ENCODE data around the gene CBX8. TPM values are rescaled to one million over a fixed set of nuclear protein-coding genes. Genes with fewer than 3 reads are reported as not detected.

The CBX8 gene
- total and polyA plus RNA-seq, 2 of the 13 experiments (the other 11 are each of a cell fraction or from before 2014, with no cell fraction given): 0.34 to 12.6 TPM

DNA sequence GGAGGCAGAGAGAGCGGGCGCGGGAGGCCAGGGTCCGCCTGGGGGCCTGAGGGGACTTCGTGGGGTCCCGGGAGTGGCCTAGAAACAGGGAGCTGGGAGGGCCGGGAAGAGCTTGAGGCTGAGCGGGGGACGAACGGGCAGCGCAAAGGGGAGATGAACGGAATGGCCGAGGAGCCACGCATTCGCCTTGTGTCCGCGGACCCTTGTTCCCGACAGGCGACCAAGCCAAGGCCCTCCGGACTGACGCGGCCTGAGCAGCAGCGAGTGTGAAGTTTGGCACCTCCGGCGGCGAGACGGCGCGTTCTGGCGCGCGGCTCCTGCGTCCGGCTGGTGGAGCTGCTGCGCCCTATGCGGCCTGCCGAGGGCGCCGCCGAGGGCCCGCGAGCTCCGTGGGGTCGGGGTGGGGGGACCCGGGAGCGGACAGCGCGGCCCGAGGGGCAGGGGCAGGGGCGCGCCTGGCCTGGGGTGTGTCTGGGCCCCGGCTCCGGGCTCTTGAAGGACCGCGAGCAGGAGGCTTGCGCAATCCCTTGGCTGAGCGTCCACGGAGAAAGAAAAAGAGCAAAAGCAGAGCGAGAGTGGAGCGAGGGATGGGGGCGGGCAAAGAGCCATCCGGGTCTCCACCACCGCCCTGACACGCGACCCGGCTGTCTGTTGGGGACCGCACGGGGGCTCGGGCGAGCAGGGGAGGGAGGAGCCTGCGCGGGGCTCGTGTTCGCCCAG, 43.6 kb upstream of the CBX8 start (continued):
- TF ChIP-seq ZNF674 (CRISPR knock-in tag; IDR thresholded peaks at IDR 0.05; ENCODE audit: low read depth) (no peak), SALL1 (CRISPR knock-in tag; IDR thresholded peaks at IDR 0.05) (0 out of 2 replicates have a peak, but pooled peaks have one; percentile 21), RFX1 (IDR thresholded peaks at IDR 0.05) (no peak), NCOR1 (IDR thresholded peaks at IDR 0.05; ENCODE audit: borderline replicate concordance, low read length) (no peak), NFKB2 (CRISPR knock-in tag; IDR thresholded peaks at IDR 0.05; ENCODE audit: borderline replicate concordance) (no peak), ZNF251 (CRISPR knock-in tag; IDR thresholded peaks at IDR 0.05) (no peak), REL (CRISPR knock-in tag; conservative IDR thresholded peaks at IDR 0.05) (no peak), ZNF614 (CRISPR knock-in tag; IDR thresholded peaks at IDR 0.05; ENCODE audit: borderline replicate concordance) (no peak), SNRNP70 (IDR thresholded peaks at IDR 0.05; ENCODE audit: low read depth, low read length) (no peak), SP2 (CRISPR knock-in tag; IDR thresholded peaks at IDR 0.05) (peak; percentile 38; the same call in 1 of the 2 replicates), ZNF629 (CRISPR knock-in tag; conservative IDR thresholded peaks at IDR 0.05) (no peak), SMAD3 (CRISPR knock-in tag; IDR thresholded peaks at IDR 0.05) (no peak), ZSCAN29 (CRISPR knock-in tag; conservative IDR thresholded peaks at IDR 0.05) (no peak), GPN1 (CRISPR knock-in tag; IDR thresholded peaks at IDR 0.05; ENCODE audit: borderline replicate concordance) (0 out of 2 replicates have a peak, but pooled peaks have one; percentile 17), GATA4 (IDR thresholded peaks at IDR 0.05; ENCODE audit: borderline replicate concordance, low read depth) (no peak), EEA1 (CRISPR knock-in tag; IDR thresholded peaks at IDR 0.05; ENCODE audit: borderline replicate concordance) (no peak), ZNF460 (CRISPR knock-in tag; IDR thresholded peaks at IDR 0.05; ENCODE audit: borderline replicate concordance) (no peak), ZSCAN12 (CRISPR knock-in tag; IDR thresholded peaks at IDR 0.05) (no peak), ZNF547 (CRISPR knock-in tag; IDR thresholded peaks at IDR 0.05) (0 out of 2 replicates have a peak, but pooled peaks have one; percentile 8), ZNF274 (CRISPR knock-in tag; IDR thresholded peaks at IDR 0.05) (no peak; the same call in 1 of the 2 replicates), ZNF501 (CRISPR knock-in tag; IDR thresholded peaks at IDR 0.05) (peak; percentile 58; the same call in 1 of the 2 replicates), EP300 (IDR thresholded peaks at IDR 0.05; ENCODE audit: low read depth in 2 of 2, low read length in 2 of 2) (no peak), EP300 (CRISPR knock-in tag; IDR thresholded peaks at IDR 0.05; ENCODE audit: borderline replicate concordance) (no peak), RBFOX2 (IDR thresholded peaks at IDR 0.05; ENCODE audit: low read depth, low read length) (no peak), ZNF564 (CRISPR knock-in tag; IDR thresholded peaks at IDR 0.05) (no peak)
- TF ChIP-seq, protein P1, sequence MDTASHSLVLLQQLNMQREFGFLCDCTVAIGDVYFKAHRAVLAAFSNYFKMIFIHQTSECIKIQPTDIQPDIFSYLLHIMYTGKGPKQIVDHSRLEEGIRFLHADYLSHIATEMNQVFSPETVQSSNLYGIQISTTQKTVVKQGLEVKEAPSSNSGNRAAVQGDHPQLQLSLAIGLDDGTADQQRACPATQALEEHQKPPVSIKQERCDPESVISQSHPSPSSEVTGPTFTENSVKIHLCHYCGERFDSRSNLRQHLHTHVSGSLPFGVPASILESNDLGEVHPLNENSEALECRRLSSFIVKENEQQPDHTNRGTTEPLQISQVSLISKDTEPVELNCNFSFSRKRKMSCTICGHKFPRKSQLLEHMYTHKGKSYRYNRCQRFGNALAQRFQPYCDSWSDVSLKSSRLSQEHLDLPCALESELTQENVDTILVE (CRISPR knock-in tag; IDR thresholded peaks at IDR 0.05): no peak
- TF ChIP-seq, protein P2, sequence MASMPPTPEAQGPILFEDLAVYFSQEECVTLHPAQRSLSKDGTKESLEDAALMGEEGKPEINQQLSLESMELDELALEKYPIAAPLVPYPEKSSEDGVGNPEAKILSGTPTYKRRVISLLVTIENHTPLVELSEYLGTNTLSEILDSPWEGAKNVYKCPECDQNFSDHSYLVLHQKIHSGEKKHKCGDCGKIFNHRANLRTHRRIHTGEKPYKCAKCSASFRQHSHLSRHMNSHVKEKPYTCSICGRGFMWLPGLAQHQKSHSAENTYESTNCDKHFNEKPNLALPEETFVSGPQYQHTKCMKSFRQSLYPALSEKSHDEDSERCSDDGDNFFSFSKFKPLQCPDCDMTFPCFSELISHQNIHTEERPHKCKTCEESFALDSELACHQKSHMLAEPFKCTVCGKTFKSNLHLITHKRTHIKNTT (CRISPR knock-in tag; IDR thresholded peaks at IDR 0.05): no peak
- TF ChIP-seq, protein P3, sequence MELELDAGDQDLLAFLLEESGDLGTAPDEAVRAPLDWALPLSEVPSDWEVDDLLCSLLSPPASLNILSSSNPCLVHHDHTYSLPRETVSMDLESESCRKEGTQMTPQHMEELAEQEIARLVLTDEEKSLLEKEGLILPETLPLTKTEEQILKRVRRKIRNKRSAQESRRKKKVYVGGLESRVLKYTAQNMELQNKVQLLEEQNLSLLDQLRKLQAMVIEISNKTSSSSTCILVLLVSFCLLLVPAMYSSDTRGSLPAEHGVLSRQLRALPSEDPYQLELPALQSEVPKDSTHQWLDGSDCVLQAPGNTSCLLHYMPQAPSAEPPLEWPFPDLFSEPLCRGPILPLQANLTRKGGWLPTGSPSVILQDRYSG (CRISPR knock-in tag; IDR thresholded peaks at IDR 0.05): no peak
- TF ChIP-seq, protein P4, sequence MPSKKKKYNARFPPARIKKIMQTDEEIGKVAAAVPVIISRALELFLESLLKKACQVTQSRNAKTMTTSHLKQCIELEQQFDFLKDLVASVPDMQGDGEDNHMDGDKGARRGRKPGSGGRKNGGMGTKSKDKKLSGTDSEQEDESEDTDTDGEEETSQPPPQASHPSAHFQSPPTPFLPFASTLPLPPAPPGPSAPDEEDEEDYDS (CRISPR knock-in tag; IDR thresholded peaks at IDR 0.05): no peak

All from HepG2 (cell line).